ENCODE results near the gene KLK4.

The KLK4 gene

DNA sequence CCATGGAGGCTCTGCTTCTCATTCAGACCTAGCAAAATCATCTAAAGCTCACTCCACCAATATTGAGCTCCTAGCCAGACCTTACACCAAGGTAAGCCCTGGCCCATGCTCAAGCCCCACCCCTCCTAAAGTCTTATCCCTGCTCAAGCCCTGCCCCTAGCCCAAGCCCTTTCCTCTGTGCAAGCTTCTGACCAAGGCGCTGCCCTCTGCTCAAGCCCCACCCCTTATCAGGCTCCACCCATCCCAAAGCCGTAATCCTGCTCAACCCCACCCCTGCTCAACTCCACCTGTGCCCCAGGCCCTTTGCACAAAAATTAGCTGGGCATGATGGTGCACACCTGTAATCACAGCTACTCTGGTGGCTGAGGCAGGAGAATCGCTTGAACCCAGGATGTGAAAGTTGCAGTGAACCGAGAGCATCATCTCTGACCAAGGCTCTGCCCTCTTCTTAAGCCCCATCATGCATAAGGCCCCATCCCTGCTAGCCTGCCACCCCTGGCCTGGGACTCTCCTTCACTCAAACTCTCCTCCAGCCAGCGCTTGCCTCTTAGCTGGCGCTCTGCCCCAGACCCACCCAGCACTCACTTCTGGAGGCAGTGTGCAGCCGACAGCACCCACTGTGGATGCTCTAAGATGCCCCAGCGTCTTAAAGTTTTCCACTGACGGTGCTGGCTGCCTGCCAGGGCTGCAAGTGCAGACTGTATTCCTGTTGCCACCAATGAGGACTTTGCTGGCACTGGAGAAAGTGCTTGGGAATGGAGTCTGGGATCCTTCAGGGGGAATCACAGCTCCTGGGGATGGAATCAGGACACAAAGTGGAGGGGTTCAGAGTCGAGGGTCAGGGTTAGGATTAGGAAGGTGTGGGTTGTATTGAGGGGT lies 16.5 kb downstream of the KLK4 start:
- TF ChIP-seq, protein P1, sequence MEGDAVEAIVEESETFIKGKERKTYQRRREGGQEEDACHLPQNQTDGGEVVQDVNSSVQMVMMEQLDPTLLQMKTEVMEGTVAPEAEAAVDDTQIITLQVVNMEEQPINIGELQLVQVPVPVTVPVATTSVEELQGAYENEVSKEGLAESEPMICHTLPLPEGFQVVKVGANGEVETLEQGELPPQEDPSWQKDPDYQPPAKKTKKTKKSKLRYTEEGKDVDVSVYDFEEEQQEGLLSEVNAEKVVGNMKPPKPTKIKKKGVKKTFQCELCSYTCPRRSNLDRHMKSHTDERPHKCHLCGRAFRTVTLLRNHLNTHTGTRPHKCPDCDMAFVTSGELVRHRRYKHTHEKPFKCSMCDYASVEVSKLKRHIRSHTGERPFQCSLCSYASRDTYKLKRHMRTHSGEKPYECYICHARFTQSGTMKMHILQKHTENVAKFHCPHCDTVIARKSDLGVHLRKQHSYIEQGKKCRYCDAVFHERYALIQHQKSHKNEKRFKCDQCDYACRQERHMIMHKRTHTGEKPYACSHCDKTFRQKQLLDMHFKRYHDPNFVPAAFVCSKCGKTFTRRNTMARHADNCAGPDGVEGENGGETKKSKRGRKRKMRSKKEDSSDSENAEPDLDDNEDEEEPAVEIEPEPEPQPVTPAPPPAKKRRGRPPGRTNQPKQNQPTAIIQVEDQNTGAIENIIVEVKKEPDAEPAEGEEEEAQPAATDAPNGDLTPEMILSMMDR (conservative IDR thresholded peaks at IDR 0.05; ENCODE audit: low read depth, low read length): no peak
- DNase-seq (ENCODE audit: low read depth): no peak
- no peak overlapping the region for H3K4me3 ChIP-seq (ENCODE audit: low read depth, low read length)

DNA sequence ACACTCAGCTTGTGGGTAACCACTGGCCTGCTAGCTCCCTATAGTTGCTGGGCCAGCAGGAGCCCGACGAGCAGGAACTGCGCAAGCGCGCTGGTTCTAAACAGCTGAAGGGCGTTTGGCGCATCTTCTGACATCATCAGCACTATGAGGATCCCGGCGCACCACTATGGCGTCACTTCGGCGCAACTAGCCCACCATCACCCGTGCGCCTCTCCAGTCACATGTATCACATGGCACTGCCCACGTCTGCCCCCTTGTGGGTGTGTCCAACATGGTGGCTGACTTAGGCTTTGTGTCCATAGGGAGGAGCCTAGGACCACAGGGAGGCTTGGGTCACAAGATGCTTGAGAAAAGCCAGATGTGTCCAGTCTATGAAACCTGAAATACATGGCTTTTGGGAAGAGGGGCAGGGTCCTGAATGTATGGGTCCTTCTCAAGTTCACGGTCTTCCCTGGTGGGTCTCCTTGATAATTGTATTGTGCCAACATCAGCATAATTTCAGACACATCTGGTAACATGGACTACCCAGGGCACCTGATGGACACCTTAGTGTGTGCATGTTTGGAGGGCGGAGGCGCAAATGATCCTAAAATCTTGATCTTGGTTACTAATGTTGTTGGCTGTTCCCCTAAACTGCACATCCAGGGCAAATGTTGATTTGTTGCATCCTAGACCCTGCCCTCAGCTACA lies 18.0 kb downstream of the KLK4 start:
- DNase-seq (ENCODE audit: low read depth): no peak
- no peak overlapping the region for H3K4me3 ChIP-seq (ENCODE audit: low read depth, low read length)
- TF ChIP-seq, protein P1 (conservative IDR thresholded peaks at IDR 0.05; ENCODE audit: low read depth, low read length): no peak

DNA sequence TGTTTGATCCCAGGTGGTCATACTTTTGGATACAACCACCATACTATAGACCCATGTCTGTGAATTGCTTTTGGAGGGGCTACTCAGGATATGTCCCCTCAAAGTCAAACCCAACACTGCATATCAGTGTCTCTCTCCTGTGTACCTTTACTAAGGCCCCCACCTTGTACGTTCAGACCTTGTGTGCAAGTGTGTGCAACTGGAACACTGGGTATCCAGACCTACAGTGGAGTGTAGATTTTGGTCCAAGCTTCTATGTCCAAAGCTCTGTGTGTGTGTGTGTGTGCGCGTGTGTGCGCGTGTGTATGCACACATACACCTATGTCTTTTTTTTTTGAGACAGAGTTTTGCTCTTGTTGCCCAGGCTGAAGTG lies 20.0 kb downstream of the KLK4 start:
- TF ChIP-seq, protein P1 (conservative IDR thresholded peaks at IDR 0.05; ENCODE audit: low read depth, low read length): no peak
- no peak for DNase-seq (ENCODE audit: low read depth)
- no peak overlapping the region for H3K4me3 ChIP-seq (ENCODE audit: low read depth, low read length)

DNA sequence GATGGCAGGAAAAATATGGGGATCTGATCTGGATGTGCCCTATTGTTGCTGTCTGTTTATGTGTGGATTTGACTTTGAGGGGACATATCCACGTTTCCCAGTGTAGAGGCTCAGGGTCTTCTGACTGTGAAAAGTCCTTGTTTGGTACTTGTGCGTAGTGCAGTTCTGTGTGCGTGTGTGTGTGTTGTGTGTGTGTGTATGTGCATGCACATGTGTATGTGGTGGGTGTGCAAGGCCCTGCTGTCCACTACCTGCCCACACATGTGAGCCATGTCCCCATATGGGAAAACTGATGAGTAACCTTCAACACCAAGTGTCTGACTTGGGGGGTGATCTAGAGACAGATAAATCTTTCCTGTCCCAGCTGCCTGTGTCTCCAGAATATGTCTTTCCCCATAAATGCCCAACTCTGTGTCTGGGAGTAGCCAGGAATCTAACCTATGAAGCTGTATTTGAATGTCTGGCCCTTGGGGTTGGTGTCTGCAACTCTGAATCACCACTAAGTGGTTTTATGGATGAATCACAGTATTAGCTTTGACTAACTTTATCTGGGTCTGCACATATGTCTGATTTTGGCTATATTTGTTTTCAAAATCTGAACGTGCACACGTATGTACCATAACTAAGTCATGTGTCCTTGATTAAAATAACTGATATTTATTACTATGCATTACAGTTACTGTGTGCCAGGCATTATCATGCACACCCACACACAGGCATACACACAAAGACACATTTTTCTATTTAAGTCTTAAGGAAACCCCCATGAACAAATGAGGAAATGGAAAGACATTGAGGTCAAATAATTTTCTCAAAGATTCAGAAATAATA lies 20.6 kb downstream of the KLK4 start:
- H3K4me3 ChIP-seq (ENCODE audit: low read depth, low read length): no peak overlapping the region
- TF ChIP-seq, protein P1 (conservative IDR thresholded peaks at IDR 0.05; ENCODE audit: low read depth, low read length): no peak
- no peak for DNase-seq (ENCODE audit: low read depth)

DNA sequence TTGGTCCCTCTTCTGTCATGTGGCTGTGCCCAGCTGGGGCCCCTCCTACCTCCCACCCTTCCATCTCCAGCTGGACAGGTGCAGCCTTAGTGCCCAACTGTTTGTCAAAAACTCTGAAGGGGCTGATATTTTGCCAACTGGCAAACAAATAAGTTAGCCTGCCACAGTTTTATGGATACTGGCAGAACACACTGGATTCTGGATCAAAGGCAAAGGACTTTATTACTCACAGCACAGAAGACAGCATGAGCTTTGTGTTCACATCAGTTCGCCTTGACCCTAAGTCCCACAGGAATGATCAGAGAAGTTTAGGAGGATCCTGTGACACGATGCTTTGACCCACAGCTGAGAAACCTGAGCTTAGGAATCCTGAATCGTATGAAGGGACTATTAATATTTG lies 21.6 kb downstream of the KLK4 start:
- TF ChIP-seq, protein P1 (conservative IDR thresholded peaks at IDR 0.05; ENCODE audit: low read depth, low read length): no peak
- no peak for DNase-seq (ENCODE audit: low read depth)
- H3K4me3 ChIP-seq (ENCODE audit: low read depth, low read length): no peak overlapping the region

DNA sequence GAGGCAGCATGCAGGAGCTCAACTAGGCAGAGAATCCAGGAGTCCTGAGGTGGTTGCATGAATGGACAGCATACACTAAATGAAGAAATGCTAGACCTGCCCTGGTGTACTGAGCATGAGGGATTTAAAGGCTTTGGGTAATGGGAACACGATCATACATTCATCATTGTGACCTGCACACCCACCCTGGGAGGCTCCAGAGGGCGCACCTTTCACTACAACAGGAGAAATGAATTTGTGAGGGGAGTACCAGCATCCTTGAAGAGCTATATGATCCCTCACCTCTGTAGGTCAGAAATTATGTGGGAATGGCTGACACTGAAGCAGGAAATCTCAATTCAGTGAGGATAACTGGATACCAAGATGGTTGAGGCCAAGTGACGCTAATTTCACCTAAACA lies 29.0 kb downstream of the KLK4 start:
- DNase-seq (ENCODE audit: low read depth): no peak
- no peak overlapping the region for H3K4me3 ChIP-seq (ENCODE audit: low read depth, low read length)
- TF ChIP-seq, protein P1 (conservative IDR thresholded peaks at IDR 0.05; ENCODE audit: low read depth, low read length): no peak

Measured in choroid plexus epithelial cell (primary cell).